COLO668 (cell line): ENCODE results near the gene FBXW8.

ENCODE experiments used
- DNase-seq: peaks from one replicate; lab custom pipeline; 2025; ENCODE audit not compliant: unreplicated experiment; lab: John Stamatoyannopoulos, UW

FBXW8 gene, protein sequence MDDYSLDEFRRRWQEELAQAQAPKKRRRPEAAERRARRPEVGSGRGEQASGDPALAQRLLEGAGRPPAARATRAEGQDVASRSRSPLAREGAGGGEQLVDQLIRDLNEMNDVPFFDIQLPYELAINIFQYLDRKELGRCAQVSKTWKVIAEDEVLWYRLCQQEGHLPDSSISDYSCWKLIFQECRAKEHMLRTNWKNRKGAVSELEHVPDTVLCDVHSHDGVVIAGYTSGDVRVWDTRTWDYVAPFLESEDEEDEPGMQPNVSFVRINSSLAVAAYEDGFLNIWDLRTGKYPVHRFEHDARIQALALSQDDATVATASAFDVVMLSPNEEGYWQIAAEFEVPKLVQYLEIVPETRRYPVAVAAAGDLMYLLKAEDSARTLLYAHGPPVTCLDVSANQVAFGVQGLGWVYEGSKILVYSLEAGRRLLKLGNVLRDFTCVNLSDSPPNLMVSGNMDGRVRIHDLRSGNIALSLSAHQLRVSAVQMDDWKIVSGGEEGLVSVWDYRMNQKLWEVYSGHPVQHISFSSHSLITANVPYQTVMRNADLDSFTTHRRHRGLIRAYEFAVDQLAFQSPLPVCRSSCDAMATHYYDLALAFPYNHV

DNA sequence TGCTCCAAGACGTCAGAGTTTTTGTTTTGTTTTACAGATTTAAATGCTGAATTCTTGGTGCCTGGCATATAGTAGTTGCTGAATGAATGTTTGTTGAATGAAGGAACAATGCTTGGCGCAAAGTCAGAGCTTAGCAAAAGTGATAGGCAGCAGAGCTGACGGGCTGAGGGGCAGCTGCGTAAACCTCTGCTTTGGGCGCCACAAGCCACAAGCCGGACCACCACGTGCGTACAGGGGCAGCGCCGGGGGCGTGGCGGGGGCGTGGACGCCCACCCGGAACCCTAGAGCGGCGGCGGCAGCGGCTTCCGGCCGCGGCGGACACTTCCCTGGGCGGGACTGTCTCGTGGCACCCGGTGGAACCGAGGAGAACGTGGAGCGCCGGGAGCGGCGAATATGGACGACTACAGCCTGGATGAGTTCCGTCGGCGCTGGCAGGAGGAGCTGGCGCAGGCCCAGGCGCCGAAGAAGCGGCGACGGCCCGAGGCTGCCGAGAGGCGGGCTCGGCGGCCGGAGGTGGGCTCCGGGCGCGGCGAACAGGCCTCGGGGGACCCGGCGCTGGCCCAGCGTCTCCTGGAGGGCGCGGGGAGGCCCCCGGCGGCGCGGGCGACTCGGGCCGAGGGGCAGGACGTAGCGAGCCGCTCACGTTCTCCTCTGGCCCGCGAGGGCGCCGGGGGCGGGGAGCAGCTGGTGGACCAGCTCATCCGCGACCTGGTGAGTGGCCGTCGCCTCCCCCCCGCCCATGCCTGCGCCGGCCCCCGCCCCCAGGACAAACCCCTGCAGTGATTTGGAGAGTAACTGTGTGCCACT lies at the start of gene FBXW8:
Gene FBXW8, plus strand, starts transcription at position 306 of the 807 bp plus-strand sequence. Its CDS starts 88 bp downstream, at position 394.
- peak; percentile 88 for DNase-seq

DNA sequence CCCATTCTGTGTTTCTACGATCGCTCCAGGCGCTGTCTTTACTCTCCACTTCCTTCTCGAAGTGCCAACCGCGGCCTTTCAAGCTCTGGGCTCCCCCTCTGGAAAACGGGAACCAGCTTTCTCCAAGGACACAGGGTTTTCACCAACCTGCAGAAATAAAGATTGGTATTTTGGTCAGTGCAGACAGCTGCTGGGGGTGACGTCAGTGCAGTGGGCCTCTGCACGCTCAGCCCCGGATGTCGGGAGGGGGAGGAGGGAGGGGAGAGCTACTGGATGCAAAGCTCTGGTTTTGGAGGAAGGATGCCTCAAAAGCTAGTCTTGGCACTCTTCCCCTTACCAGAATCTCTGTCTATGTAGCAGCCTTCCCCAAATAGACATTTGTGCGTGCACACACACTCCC lies 49.4 kb upstream of the FBXW8 start:
- peak; percentile 69 for DNase-seq

DNA sequence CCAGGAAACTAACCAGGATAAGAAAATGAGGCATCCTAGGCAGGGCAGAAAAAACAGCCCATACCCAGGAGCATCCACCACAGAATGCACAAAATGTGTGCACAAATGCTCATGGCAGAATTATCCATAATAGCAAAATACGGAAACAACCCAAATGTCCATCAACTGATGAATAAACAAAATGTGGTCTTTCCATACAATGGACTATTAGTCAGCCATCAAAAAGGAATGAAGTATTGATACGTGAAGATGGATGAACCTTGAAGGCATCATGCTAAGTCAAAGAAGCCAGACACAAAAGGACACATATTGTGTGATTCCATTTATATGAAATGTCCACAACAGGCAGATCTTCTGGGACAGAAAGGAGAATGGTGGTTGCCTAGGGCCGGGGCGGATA lies 48.6 kb upstream of the FBXW8 start:
- no peak for DNase-seq

DNA sequence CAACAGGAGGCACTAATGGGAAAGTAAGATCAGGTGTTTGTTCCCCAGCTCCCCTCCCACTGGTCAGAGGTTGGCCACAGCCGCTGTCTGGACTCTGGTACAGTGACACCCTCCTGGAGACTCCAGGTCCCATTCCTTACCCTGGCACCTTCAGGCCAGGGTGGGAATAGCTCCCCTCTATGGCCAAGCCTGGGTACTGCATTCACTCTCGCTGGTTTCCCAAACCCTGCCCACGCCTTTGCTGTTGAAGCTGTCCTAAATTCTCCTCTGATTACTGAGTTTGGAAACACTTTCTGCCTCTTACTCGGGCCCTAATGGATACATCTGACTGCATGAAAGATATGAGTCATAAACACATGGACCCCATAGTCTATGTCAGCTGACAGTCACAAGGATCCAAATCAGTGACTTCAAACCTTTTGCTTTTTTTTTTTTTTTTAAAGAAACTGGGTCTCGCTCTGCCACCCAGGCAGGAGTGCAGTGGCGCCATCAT lies 47.4 kb upstream of the FBXW8 start:
- no peak for DNase-seq

DNA sequence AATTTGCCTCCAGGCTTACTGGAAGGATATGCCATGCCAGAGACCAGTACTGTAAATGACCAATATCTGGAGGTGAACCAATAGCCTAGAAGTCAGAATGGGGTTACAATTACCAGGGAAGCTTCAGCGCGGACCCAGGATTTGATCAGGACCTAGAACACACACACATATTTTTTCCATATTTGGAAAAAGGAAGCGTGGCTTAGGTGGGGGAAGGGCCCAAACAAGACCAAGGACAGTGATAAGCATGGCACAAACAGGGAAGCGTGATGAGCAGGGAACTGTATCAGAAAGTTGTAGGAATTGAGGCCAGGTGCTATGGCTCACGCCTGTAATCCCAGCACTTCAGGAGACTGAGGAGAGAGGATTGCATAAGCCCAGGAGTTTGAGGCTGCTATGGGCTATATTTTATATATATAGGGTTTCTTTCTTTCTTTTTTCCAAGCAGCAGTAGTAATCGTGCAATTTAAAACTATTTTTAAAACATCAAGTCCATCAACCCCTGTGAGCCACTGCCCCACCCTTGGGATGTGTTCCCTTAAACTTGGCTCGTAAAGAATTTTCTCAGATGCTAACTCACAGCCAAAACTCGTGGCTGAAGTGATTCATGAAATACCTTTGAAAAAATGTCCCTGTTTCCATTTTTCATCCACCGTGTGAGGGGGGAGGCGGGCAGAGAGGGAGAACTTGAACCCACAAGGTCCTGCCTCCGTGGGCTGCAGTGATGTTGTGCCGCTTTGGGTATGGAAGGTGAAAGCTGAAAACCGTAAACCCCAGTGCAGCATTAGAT lies 46.2 kb upstream of the FBXW8 start:
- no peak for DNase-seq

DNA sequence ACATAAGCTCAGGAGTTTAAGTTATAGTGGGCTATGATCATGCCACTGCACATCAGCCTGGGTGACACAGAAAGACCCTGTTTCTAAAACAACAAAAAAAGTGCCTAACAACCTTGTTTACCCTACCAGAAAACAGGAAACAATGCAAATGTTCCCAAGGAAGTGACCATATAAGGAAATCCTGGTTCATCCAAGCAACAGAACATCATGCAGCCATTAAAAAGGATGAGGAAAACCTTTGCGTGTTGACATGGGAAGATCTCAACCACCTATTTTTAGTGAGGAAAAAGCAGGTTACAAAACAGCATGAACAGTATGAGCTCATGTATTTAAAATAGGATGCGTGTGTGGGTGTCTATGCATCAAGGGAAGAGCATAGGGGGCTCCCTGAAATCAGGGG lies 43.2 kb upstream of the FBXW8 start:
- DNase-seq = no peak

DNA sequence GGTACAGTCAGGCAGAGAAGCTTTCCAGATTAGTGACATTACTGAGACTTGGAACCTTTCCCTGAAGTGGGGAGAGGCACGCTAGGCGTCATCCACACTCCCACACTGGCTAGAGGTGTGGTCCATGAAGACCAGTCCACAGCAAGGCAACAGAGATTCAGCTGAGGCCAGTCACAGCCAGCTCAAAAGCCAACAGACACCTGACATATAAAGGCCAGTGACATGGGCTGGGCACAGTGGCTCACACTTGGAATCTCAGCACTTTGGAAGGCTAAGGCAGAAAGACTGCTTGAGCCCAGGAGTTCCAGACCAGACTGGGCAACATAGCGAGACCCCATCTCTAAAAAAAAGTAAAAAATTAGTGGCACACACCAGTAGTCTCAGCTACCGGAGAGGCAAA lies 40.4 kb upstream of the FBXW8 start:
- DNase-seq = no peak

DNA sequence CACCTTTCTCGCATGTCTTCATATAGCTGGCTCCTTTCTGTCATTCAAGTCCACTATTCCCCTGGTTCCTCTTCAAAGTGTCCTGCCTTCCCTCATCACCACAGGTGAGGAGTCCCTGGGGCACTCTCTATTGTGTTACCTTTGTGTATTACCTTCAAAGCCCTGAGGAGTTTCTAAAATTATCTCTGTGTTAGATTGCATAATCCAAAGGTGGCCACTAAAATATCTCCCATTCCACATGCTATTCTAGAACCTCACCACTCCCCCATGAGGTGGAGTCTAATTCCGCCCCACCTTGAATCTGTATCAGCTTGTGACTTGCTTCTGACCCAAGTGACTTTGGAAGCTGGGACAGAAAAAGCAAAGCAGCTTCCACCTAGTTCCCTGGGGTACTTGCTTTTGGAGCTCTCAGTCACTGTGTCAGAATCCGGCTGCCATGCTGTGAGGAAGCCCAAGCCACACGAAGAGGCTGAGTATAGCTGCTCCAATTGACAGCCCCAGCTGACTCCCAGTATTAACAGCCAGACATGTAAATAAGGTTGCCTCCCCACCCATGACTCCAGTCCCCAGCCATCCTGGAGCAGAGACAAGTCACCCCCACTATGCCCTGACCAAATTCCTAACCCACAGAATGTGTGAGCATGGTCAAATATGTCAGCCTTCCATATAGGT lies 36.3 kb upstream of the FBXW8 start:
- DNase-seq = no peak

DNA sequence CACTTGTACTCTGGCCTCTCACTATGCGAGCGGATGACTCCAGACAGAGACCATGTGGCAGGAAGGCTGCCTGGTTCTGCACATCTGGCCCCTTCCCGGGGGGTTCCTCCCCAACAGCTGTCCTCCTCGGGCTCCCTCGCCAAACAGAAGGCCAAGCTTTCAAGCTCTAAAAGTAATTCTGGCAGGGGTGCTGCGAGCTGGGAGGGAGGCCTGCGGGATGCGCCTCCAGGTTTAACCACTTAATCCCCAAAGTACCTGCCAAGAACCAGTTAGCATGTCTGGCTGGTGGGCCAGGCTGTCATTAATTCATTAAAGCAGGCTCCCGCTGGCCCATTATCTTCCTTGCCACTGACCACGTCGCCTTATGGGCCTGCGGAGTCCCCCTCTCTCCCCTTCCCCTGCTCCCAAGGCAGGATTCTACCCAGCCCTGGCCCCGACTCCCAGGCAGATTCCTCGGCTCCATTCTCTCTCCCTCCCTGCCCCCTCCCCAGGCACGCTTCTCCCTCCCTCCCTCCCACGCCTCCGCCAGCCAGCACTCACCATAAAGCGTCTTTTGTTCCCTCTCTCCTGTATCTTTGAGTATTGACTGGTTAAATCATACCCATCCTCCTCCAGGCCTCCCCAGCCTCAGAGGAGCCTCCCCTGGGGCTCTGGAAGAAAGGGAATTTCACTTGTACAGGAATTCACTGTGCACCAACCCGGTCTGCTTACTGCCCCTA lies 34.4 kb upstream of the FBXW8 start:
- DNase-seq = no peak

DNA sequence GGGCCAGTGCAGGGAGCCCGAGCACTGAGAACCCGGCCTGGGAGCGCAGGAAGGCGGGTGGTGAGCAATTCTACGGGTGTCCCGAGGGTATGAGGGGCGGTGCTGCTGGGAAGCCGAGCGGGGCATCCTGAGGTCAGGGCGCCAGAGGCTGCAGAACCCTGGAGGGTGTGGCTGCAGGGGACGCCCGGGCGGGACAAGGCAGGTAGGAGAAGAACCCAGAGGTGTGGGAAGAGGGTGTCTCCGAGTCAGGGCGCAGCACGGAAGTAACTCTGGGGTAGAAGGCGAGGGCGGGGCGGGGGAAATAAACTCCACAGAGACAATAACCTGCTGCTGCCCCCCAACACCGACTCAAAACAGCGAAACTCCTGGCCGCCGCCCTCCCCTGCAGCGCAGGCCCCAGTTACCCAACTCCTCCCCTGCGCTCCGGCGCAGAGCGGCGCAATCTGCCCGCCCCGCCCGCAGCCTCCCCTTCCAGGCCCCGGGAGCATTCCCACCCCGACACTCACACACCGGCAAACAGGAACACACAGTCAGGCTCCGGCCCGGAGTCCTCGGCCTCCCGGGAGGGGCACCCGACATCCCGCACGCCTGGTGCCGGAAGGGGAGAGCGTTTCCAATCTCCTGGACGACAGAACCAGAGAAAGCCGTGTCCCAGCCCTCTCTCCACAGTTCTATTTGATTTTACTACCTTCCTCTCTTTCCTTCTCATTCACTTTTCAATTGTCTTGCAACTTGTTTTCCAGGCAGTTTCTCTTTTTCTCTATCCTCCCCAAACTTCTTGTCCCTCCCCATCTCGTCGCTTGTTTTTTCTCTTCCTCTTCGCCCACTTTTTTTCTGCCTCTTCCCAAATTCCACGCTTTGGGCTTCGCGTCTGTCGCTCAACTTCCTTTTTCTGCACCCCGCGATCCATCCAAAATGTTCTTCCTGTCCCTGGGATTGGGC lies 31.9 kb upstream of the FBXW8 start:
- DNase-seq = peak; percentile 31

DNA sequence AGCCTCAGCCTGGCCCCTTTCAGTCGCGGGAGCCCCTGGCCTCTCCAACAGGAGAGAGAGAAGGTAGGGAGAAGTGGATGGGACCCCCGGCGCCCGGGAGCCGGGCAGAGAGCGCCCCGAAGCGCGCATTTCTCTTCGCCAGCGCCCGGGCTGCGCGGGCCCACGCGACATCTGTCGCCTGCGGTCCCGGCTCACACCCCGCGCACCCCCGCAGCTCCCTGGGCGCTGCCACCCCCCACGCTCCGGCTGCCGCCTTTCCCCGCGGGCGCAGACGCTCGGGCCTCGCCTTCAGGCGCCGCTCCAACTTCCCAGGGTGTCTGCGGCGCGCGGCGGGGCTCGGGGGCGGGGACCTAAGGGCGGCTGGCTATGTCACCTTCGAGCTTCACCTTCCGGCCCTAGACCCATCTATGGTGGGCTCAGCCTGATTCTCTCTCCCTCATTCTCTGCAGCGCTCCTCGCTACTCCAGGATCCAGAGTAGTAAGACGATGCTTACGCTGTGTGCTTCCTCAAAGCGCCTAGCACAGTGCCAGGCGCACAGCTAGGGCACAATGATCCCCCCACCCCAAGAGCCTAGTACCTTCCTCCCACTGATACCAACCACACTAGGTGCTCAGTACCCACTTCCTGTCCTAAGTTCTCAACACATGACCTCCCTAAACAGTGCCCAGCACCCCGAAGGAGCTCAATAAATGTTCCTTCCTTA lies 31.1 kb upstream of the FBXW8 start:
- peak; percentile 28 for DNase-seq

DNA sequence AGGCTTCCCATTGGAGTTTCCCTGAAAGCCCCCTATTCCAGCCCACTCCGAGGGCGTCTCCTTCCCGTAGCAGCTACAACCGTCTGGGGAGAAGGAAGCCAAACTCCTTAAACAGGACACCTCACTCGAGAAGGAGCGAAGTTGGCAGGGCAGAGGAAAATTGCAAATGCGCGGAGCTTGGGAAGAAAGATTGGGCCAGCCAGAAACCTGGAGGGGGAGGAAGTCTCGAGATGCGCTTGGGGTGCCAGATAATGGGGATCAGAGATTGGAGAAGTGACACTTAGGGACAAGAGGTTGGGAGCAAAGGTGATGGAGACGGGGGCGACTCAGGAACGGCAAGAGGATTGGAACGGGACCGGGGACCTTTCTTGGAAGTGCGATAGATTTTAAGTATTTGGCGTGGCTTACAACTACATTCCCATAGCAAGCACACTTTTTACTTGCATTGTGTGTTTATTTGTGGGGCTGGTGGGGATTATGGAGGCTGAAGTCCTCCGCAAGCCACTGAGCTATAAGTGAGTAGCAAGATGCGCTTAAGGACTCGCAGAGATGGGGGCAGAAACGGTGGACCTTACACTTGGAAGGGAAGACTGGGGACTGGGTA lies 30.4 kb upstream of the FBXW8 start:
- DNase-seq = no peak

DNA sequence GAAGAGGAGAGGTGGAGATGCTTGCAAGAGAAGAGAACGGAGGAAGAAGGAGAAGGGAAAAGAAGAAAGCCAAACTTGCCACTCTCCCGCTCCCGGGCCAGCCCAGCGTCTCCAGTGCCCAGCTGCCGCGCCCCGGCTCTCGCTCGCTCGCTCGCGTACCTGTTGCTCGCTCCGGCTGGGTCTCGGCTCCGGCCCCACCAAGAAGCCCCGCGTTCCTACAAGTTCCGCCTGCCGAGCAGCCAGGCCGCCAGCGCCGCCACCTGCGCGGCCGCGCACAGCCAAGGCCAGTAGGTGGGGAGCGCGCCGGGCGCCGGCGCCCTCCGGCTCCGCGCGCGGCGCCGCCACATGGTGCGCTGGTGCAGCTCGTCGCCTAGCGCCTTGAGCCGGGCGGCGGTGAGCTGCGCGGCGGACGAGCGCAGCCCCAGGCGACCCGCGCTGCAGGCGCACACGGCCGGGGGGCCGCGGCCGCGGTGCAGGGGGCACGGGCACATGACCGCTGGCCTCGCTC lies 29.9 kb upstream of the FBXW8 start:
- DNase-seq = peak; percentile 87

DNA sequence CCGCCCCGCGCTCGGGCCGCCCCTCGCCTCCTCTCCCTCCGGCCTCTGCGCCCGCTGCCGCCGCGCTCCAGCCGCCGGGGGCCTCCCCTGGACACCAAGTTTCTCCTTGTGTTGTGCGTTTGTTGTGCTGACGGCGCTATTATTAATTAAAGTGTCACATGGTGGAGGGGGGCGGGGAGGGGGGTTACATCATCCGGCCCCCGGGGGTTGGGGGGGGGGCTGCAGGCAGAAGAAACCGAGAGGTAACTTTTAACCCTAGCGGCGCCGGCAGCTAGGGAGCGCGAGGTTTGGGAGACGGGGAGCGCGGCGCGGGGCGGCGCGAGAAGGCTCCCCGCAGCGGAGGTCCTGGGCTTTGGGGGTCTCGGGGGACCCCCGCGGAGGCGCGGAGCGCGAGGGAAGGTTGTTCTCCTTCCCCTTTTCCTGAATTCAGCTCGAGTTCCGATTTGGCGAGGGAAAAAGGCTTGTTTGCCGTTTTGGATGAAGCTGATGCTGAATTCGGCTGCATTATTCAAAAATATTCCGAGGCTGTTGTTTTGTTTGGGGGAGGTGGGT lies 29.3 kb upstream of the FBXW8 start, which contains the start of gene HRK:
Gene HRK, minus strand, starts transcription at position 117 of the 552 bp plus-strand sequence. CDS start 134 bp downstream, outside the sequence.
- no peak for DNase-seq

DNA sequence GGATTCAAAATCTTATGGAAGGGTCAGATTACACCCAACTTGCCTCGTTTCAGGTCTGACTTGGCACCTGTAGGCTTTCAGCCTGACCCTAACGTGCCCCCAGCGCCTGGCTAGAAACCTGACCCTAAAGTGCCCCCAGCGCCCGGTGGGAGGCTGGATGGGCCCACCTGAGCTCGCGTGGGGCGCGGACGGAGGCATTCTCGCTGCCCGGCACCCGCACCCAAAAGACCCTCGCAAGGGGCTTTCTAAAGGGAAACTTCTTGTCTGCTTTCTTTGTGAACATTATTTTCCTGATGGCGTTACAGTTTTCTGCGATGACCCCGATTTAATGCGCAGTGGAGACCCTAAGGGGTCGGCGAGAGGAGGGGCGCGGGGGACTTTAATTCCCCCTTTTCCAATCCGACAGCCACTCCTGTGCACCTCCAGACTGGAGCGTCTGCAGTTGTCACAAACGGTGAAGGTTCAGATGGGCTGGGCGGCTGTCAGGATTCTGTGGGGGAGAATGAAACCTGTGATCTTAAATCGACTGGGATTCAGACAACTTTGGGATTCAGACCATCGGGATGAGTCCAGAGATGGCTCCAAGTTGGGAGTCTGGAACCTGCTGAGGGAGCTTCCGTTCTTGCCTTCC lies 28.8 kb upstream of the FBXW8 start:
- DNase-seq = no peak

DNA sequence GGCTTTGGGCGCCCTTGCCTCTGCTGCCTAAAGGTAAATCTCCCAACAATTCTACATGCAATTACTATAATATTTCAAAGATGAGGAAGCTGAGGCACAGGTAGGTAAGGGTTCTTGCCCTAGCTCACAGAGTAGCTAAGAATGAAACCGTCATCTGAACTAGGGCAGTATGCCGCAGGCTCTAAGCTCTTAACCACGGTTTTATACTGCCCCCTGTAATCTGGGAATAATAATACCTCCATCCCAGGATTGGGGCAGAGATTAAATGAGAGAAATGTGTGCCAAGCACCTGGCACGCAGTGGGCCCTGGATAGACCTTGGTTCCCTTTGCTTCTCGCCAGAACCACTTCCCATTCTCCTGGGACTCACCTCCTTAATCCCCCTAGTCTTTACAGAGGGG lies 28.0 kb upstream of the FBXW8 start:
- DNase-seq = no peak
